Loucy (cell line): ENCODE results near the gene NUB1.

ENCODE experiments used
- CTCF ChIP-seq: fragments of 200-600 bp; sonication (generic); conservative IDR thresholded peaks from 2 replicates; pipeline ENCODE4 v1.5.1; 2014; ENCODE audit warnings: mild to moderate bottlenecking, antibody characterized with exemption, low read length
- EZH2phosphoT487 ChIP-seq: fragments of 200-600 bp; IDR thresholded peaks from 2 replicates; pipeline ENCODE4 v1.6.1; 2018; ENCODE audit warnings: antibody characterized with exemption, mild to moderate bottlenecking, moderate library complexity, borderline replicate concordance

DNA sequence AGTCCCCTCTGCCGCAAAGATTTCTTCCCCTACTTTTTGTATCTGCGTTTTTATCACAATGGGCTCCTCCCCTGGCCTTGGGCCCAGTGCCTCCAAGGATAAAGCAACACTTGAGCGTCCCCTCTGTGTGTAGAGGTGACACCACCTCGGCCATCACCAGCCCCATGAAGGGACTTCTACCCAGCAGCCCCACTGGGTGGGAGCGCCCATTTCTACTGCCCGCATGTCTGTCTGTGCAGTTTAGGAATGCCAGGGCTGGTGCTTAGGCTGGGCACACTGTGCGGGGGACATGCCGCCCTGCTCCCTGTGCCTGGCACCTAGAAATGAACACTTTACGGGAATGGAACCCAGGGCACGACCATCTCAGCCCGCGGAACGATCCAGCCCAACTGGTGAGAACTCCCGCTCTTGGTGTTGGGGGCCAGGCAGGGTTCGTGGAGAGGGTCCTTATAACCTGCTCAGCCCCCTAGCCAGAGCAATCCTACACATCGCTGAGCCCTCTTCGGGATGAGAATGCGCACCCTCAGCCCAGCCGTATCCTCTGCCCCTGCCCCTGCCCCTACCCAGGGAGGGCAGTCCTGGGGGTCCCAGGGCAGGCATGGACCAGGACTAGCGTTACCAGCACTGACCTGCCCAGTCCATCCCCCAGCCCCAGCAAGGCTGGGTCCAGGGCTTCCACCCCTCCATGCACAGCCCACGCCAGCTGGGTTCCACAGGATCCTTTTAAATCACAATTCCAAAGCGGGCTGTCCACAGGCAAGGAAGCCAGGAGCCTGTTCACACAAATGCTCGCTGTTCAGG lies 85.5 kb downstream of the NUB1 start:
- TF ChIP-seq CTCF (no peak), EZH2phosphoT487 (no peak)
